H1 (cell line): Measurements from ENCODE around the gene KCTD12. TPM values are rescaled to one million over a fixed set of nuclear protein-coding genes. Genes with fewer than 3 reads are reported as not detected.

Experiments used
- CTCF ChIA-PET: fragments of 300-600 bp; sonication (Branson Sonifier 250); formaldehyde crosslinking; loops from one replicate; lab custom pipeline; 2021; ENCODE audit not compliant: partially characterized antibody; lab: Charles Lee
- POLR2A ChIA-PET: fragments of 300-600 bp; sonication (Branson Sonifier 250); formaldehyde crosslinking; loops from one replicate; lab custom pipeline; 2021; ENCODE audit warnings: inconsistent platforms; ENCODE audit not compliant: partially characterized antibody; lab: Charles Lee
- DNase-seq, 2 experiments: peaks; one replicate each; pipeline versions ENCODE4 v3.0.0 to v3.0.0-alpha.2; 2010 to 2022; ENCODE audit warnings: low spot score in 2 of 2, low read depth in 1 of 2, mixed read lengths in 1 of 2
- FAIRE-seq: peaks from 2 replicates; lab custom pipeline; 2011; peaks lifted over from hg19 to GRCh38; lab: Jason Lieb, UNC
- H2AFZ ChIP-seq: 2 replicates; pipeline ENCODE4 v1.8.1; 2012; ENCODE audit warnings: low read length, inconsistent platforms
- H2AK5ac ChIP-seq: 2 replicates; pipeline ENCODE4 v1.6.1; 2013; ENCODE audit warnings: low read depth, low read length
- H2BK120ac ChIP-seq: replicated peaks from 2 replicates; pipeline ENCODE3; 2013; ENCODE audit warnings: low read depth, low read length, inconsistent platforms
- H2BK12ac ChIP-seq: 2 replicates; pipeline ENCODE4 v1.6.1; 2013; ENCODE audit warnings: low read depth, low read length
- H2BK15ac ChIP-seq: 2 replicates; pipeline ENCODE4 v1.6.1; 2013; ENCODE audit warnings: low read length
- H2BK20ac ChIP-seq: 2 replicates; pipeline ENCODE4 v1.6.1; 2013; ENCODE audit warnings: low read length
- H2BK5ac ChIP-seq: 2 replicates; pipeline ENCODE4 v1.6.1; 2013; ENCODE audit warnings: low read depth, low read length
- H3K14ac ChIP-seq: 2 replicates; pipeline ENCODE4 v1.6.1; 2013; ENCODE audit warnings: inconsistent platforms; ENCODE audit not compliant: insufficient read length
- H3K18ac ChIP-seq: 2 replicates; pipeline ENCODE4 v1.6.1; 2013; ENCODE audit warnings: low read length; ENCODE audit errors: extremely low read depth
- H3K23ac ChIP-seq: 2 replicates; pipeline ENCODE4 v1.6.1; 2013; ENCODE audit warnings: inconsistent platforms; ENCODE audit not compliant: insufficient read length
- H3K23me2 ChIP-seq: 2 replicates; pipeline ENCODE4 v1.6.1; 2013; ENCODE audit warnings: low read depth, low read length
- H3K27ac ChIP-seq: 2 replicates; pipeline ENCODE4 v1.6.1; 2011; ENCODE audit warnings: low read depth, low read length, inconsistent platforms
- H3K27me3 ChIP-seq, 4 experiments: replicated peaks in 1 of 4; 1 replicate in 1 of 4; 2 replicates in 3 of 4; pipeline versions ENCODE4 v1.6.1 to v1.8.1; 2011 to 2013; ENCODE audit warnings: low read length in 3 of 4, mild to moderate bottlenecking in 3 of 4, inconsistent platforms in 2 of 4, mixed read lengths in 2 of 4, moderate library complexity in 1 of 4; ENCODE audit not compliant: control insufficient read depth in 3 of 4, insufficient read depth in 3 of 4; ENCODE audit errors: extremely low read depth in 1 of 4
- H3K36me3 ChIP-seq, 4 experiments: 2 replicates each; pipeline versions ENCODE4 v1.6.1 to v1.8.1; 2011 to 2013; ENCODE audit warnings: mild to moderate bottlenecking in 4 of 4, low read length in 3 of 4, moderate library complexity in 2 of 4, control low read depth in 1 of 4, inconsistent platforms in 1 of 4; ENCODE audit not compliant: insufficient read depth in 4 of 4, control insufficient read depth in 2 of 4
- H3K4ac ChIP-seq: replicated peaks from 2 replicates; pipeline ENCODE3; 2013; ENCODE audit warnings: low read length, low read depth, mixed read lengths, inconsistent platforms; ENCODE audit not compliant: insufficient read length
- H3K4me1 ChIP-seq, 4 experiments: replicated peaks in 1 of 4; 1 replicate in 1 of 4; 2 replicates in 3 of 4; pipeline versions ENCODE4 v1.6.1 to v1.8.1; 2011 to 2013; ENCODE audit warnings: low read length in 3 of 4, inconsistent platforms in 2 of 4, mixed read lengths in 1 of 4; ENCODE audit not compliant: insufficient read depth in 4 of 4, control insufficient read depth in 3 of 4
- H3K4me2 ChIP-seq, 2 experiments: 2 replicates each; pipeline versions ENCODE4 v1.6.1 to v1.8.1; 2011 to 2013; ENCODE audit warnings: low read depth in 2 of 2, low read length in 2 of 2, control low read depth in 1 of 2, inconsistent platforms in 1 of 2, mild to moderate bottlenecking in 1 of 2; ENCODE audit not compliant: insufficient read depth in 1 of 2
- H3K4me3 ChIP-seq, 4 experiments: fragments of 200-600, 300-600 bp in 1 of 4; sonication (generic), shearing (Covaris generic), sonication (Bioruptor Twin) in 1 of 4; 2 replicates each; pipeline versions ENCODE4 v1.5.1 to v1.8.1; 2011 to 2016; ENCODE audit warnings: low read length in 4 of 4, low read depth in 3 of 4, control low read depth in 2 of 4, inconsistent platforms in 2 of 4, mild to moderate bottlenecking in 2 of 4, mixed read lengths in 1 of 4, moderate library complexity in 1 of 4; ENCODE audit not compliant: insufficient read depth in 2 of 4; ENCODE audit errors: extremely low read depth in 1 of 4
- H3K56ac ChIP-seq: replicated peaks from 2 replicates; pipeline ENCODE3; 2013; ENCODE audit warnings: low read depth, mild to moderate bottlenecking, mixed read lengths, low read length, inconsistent platforms; ENCODE audit not compliant: insufficient read length
- H3K79me1 ChIP-seq: 2 replicates; pipeline ENCODE4 v1.6.1; 2013; ENCODE audit warnings: low read depth, low read length, control low read depth
- H3K79me2 ChIP-seq, 2 experiments: 2 replicates each; pipeline versions ENCODE4 v1.6.1 to v1.8.1; 2012 to 2013; ENCODE audit warnings: low read length in 2 of 2, mild to moderate bottlenecking in 2 of 2, inconsistent platforms in 1 of 2; ENCODE audit not compliant: insufficient read depth in 2 of 2, control insufficient read depth in 1 of 2
- H3K9ac ChIP-seq, 4 experiments: replicated peaks in 1 of 4; 1 replicate in 1 of 4; 2 replicates in 3 of 4; pipeline versions ENCODE4 v1.6.1 to v1.8.1; 2011 to 2013; ENCODE audit warnings: low read depth in 3 of 4, low read length in 3 of 4, control low read depth in 2 of 4, mild to moderate bottlenecking in 2 of 4, moderate library complexity in 2 of 4, inconsistent platforms in 1 of 4; ENCODE audit errors: extremely low read depth in 1 of 4
- H3K9me3 ChIP-seq, 2 experiments: 2 replicates each; pipeline versions ENCODE4 v1.6.1 to v1.8.1; 2012 to 2013; ENCODE audit warnings: mild to moderate bottlenecking in 2 of 2, moderate library complexity in 2 of 2, control low read depth in 1 of 2, inconsistent platforms in 1 of 2, low read depth in 1 of 2, low read length in 1 of 2, mixed read lengths in 1 of 2; ENCODE audit not compliant: insufficient read depth in 2 of 2
- H4K20me1 ChIP-seq, 2 experiments: replicated peaks in 1 of 2; 2 replicates each; pipeline versions ENCODE3 to v1.8.1; 2011 to 2013; ENCODE audit warnings: inconsistent platforms in 2 of 2, low read length in 2 of 2, mild to moderate bottlenecking in 1 of 2; ENCODE audit not compliant: insufficient read depth in 2 of 2, control insufficient read depth in 1 of 2
- H4K5ac ChIP-seq: 2 replicates; pipeline ENCODE4 v1.6.1; 2013; ENCODE audit warnings: low read length, low read depth, mixed read lengths, inconsistent platforms; ENCODE audit not compliant: insufficient read length
- H4K8ac ChIP-seq: 2 replicates; pipeline ENCODE4 v1.8.0; 2013; ENCODE audit warnings: mild to moderate bottlenecking, moderate library complexity, low read length, inconsistent platforms; ENCODE audit not compliant: insufficient read depth; ENCODE audit errors: extremely low read depth
- H4K91ac ChIP-seq: replicated peaks from 2 replicates; pipeline ENCODE3; 2013; ENCODE audit warnings: low read length, mixed read lengths, inconsistent platforms; ENCODE audit not compliant: insufficient read length
- ATF3 ChIP-seq: IDR thresholded peaks from 2 replicates; pipeline ENCODE4 v1.6.1; 2011; ENCODE audit warnings: low read depth, mild to moderate bottlenecking, low read length; ENCODE audit not compliant: insufficient read depth
- EGR1 ChIP-seq: IDR thresholded peaks from 2 replicates; pipeline ENCODE4 v1.6.1; 2011; ENCODE audit warnings: low read depth, low read length, borderline replicate concordance
- KDM5A ChIP-seq: fragments of 200-600 bp; IDR thresholded peaks from 2 replicates; pipeline ENCODE4 v1.7.1; 2012; ENCODE audit warnings: mild to moderate bottlenecking, low read length, inconsistent platforms, mixed read lengths
- MAX ChIP-seq: IDR thresholded peaks from 2 replicates; pipeline ENCODE4 v1.6.1; 2012; ENCODE audit warnings: inconsistent platforms
- NANOG ChIP-seq: IDR thresholded peaks from 2 replicates; pipeline ENCODE4 v1.6.1; 2011; ENCODE audit warnings: low read length, low read depth, mild to moderate bottlenecking, inconsistent platforms; ENCODE audit not compliant: insufficient read depth, poor library complexity, severe bottlenecking
- PHF8 ChIP-seq: fragments of 200-600 bp; sonication (generic); conservative IDR thresholded peaks from 2 replicates; pipeline ENCODE4 v1.7.1; 2012; ENCODE audit warnings: low read depth, mild to moderate bottlenecking, inconsistent platforms, low read length, moderate library complexity
- RNF2 ChIP-seq: fragments of 200-900, 300-1000 bp; sonication (generic); IDR thresholded peaks from 2 replicates; pipeline ENCODE4 v1.7.1; 2016; ENCODE audit warnings: borderline replicate concordance, low read depth, mild to moderate bottlenecking, antibody characterized with exemption, low read length; ENCODE audit not compliant: poor library complexity, severe bottlenecking; ENCODE audit errors: missing control alignments
- SIX5 ChIP-seq: IDR thresholded peaks from 2 replicates; pipeline ENCODE4 v1.6.1; 2011; ENCODE audit warnings: mild to moderate bottlenecking, low read depth, low read length
- TBP ChIP-seq: IDR thresholded peaks from 2 replicates; pipeline ENCODE4 v1.6.1; 2011; ENCODE audit warnings: low read depth, low read length, improper control_type of control experiment
- TCF12 ChIP-seq: IDR thresholded peaks from 2 replicates; pipeline ENCODE4 v1.6.1; 2011; ENCODE audit warnings: low read depth, mild to moderate bottlenecking, low read length
- TEAD4 ChIP-seq: IDR thresholded peaks from 2 replicates; pipeline ENCODE4 v1.6.1; 2012; ENCODE audit warnings: low read depth, low read length, inconsistent platforms, mixed read lengths
- WGBS, 2 experiments: shearing (Covaris generic) in 1 of 2; methylation state at CpG; one replicate each; pipeline versions ENCODE4 v1.1.6 to v1.1.7; 2013 to 2015; ENCODE audit warnings: low lambda C conversion rate in 2 of 2, mixed read lengths in 2 of 2, inconsistent platforms in 1 of 2, low coverage in 1 of 2, missing lambda C conversion rate in 1 of 2; ENCODE audit not compliant: insufficient replicate concordance in 2 of 2, insufficient coverage in 1 of 2, insufficient read length in 1 of 2; ENCODE audit errors: extremely low coverage in 1 of 2, missing lambda C conversion rate in 1 of 2; 5-methylcytosine and 5-hydroxymethylcytosine counted together
- polyA plus RNA-seq, 7 experiments: library from polyadenylated mRNA; depleted of rRNA in 3 of 7; stranded (reverse) in 5 of 7; unstranded in 2 of 7; fragments of >200 nt in 5 of 7; fragments of 200-250 nt in 2 of 7; gene quantifications; 1 replicate in 5 of 7; 2 replicates in 1 of 7; 4 replicates in 1 of 7; pipeline versions ENCODE4 v1.2.1 to v1.2.3, GENCODE V29; 2011 to 2013; ENCODE audit warnings: missing spikeins in 2 of 7, mixed read lengths in 2 of 7
- total RNA-seq: library from RNA; stranded (reverse); fragmentation: NEBNext Ultra II Directional; extraction: Animal tissue kit (Norgen Biotek cat#: 25700); gene quantifications from 2 replicates; pipeline ENCODE4 v1.2.1, GENCODE V29; 2021

The KCTD12 gene
- total and polyA plus RNA-seq, 2 of the 8 experiments (the other 6 are each of a cell fraction or from before 2014, with no cell fraction given), result 2.5 to 9.6 TPM

- Histone ChIP-seq H3K56ac (no peak overlapping the region), H3K4ac (no peak overlapping the region), H3K23ac (no peak overlapping the region), H3K4me2 (no peak overlapping the region), H4K20me1 (no peaks in the 10 kb centered on the region), H3K23me2 (no peaks in the 10 kb centered on the region), H2BK15ac (no peak overlapping the region), H3K9ac (no peak overlapping the region), H2BK12ac (no peak overlapping the region), H3K27me3 (no peaks in the 10 kb centered on the region)
- CTCF ChIA-PET, result interaction anchor here (2.6 kb wide), 1 partner anchor 7 kb away, joined by 11 read pairs; the partner anchor contains the start of gene KCTD12
- FAIRE-seq, result no peak
- TF ChIP-seq PHF8, result no peak
- TF ChIP-seq EGR1, result no peak
- TF ChIP-seq MAX, result no peak
- TF ChIP-seq TCF12, result no peak
- TF ChIP-seq TBP, result no peak
- no peak for TF ChIP-seq SIX5
- no peak for TF ChIP-seq KDM5A
- TF ChIP-seq TEAD4, result no peak
- TF ChIP-seq NANOG, result no peak
- TF ChIP-seq RNF2, result no peak
- TF ChIP-seq ATF3, result no peak
- TF ChIP-seq, all 59 proteins: peak for 0
- Histone ChIP-seq H4K8ac (no peak overlapping the region), H3K18ac (no peak overlapping the region), H2BK20ac (no peak overlapping the region), H3K4me3 (no peak overlapping the region), H2BK5ac (no peak overlapping the region), H4K91ac (no peak overlapping the region), H3K79me2 (no peaks in the 10 kb centered on the region), H3K27ac (no peak overlapping the region), H3K9me3 (no peaks in the 10 kb centered on the region), H3K4me1 (no peaks in the 10 kb centered on the region), H3K14ac (no peak overlapping the region), H3K36me3 (no peaks in the 10 kb centered on the region), H2AFZ (no peak overlapping the region), H3K79me1 (no peaks in the 10 kb centered on the region), H2AK5ac (no peak overlapping the region), H4K5ac (no peak overlapping the region), H2BK120ac (no peak overlapping the region)
- POLR2A ChIA-PET, result no interaction called here
- no peak for DNase-seq
- 90% methylated on average over 3 of the region's 3 CpGs; no CpG with 5 or more reads in 1 of the 2 experiments for WGBS, 2 experiments
Observed at GRCh38 chr13:76878043-76878442, 8.2 kb downstream of the KCTD12 start.
